Measurements from ENCODE around the gene MAN1A1. TPM values are rescaled to one million over a fixed set of nuclear protein-coding genes. Genes with fewer than 3 reads are reported as not detected.

The MAN1A1 gene
- total and polyA plus RNA-seq, 2 of the 8 experiments (the other 6 are each of a cell fraction or from before 2014, with no cell fraction given): 1.8 to 5.4 TPM

- Histone ChIP-seq H3K4ac (replicated peaks; ENCODE audit: insufficient read length, low read depth, low read length) (no peak overlapping the region), H3K56ac (replicated peaks; ENCODE audit: insufficient read length, low read depth, low read length) (no peak overlapping the region), H2BK15ac (ENCODE audit: low read length) (no peak overlapping the region), H4K91ac (replicated peaks; ENCODE audit: insufficient read length, low read length) (no peak overlapping the region), H2BK12ac (ENCODE audit: low read depth, low read length) (no peak overlapping the region), H4K8ac (ENCODE audit: extremely low read depth, insufficient read depth, low read length) (no peak overlapping the region), H3K79me1 (ENCODE audit: low read depth, low read length) (no peaks in the 10 kb centered on the region), H3K4me1 (replicated peaks in 1 of 4; ENCODE audit: control insufficient read depth in 3 of 4, insufficient read depth in 4 of 4, low read length in 3 of 4) (no peaks in the 10 kb centered on the region), H3K23me2 (ENCODE audit: low read depth, low read length) (no peaks in the 10 kb centered on the region), H3K4me3 (ENCODE audit: extremely low read depth in 1 of 4, insufficient read depth in 2 of 4, low read depth in 3 of 4, low read length in 4 of 4) (no peak overlapping the region), H3K4me2 (ENCODE audit: insufficient read depth in 1 of 2, low read depth in 2 of 2, low read length in 2 of 2) (no peak overlapping the region), H3K27ac (ENCODE audit: low read depth, low read length) (no peak overlapping the region), H4K5ac (ENCODE audit: insufficient read length, low read depth, low read length) (no peak overlapping the region), H2BK120ac (replicated peaks; ENCODE audit: low read depth, low read length) (no peak overlapping the region), H3K27me3 (replicated peaks in 1 of 4; ENCODE audit: control insufficient read depth in 3 of 4, extremely low read depth in 1 of 4, insufficient read depth in 3 of 4, low read length in 3 of 4) (no peaks in the 10 kb centered on the region), H3K79me2 (ENCODE audit: control insufficient read depth in 1 of 2, insufficient read depth in 2 of 2, low read length in 2 of 2) (no peaks in the 10 kb centered on the region), H3K23ac (ENCODE audit: insufficient read length) (no peak overlapping the region), H4K20me1 (replicated peaks in 1 of 2; ENCODE audit: control insufficient read depth in 1 of 2, insufficient read depth in 2 of 2, low read length in 2 of 2) (no peaks in the 10 kb centered on the region), H3K18ac (ENCODE audit: extremely low read depth, low read length) (no peak overlapping the region), H2AFZ (ENCODE audit: low read length) (no peak overlapping the region), H3K9me3 (ENCODE audit: insufficient read depth in 2 of 2, low read depth in 1 of 2, low read length in 1 of 2) (no peaks in the 10 kb centered on the region), H2AK5ac (ENCODE audit: low read depth, low read length) (no peak overlapping the region), H2BK20ac (ENCODE audit: low read length) (no peak overlapping the region), H3K36me3 (ENCODE audit: control insufficient read depth in 2 of 4, insufficient read depth in 4 of 4, low read length in 3 of 4) (no peaks in the 10 kb centered on the region), H3K9ac (replicated peaks in 1 of 4; ENCODE audit: extremely low read depth in 1 of 4, low read depth in 3 of 4, low read length in 3 of 4) (no peak overlapping the region), H3K14ac (ENCODE audit: insufficient read length) (no peak overlapping the region), H2BK5ac (ENCODE audit: low read depth, low read length) (no peak overlapping the region)
- ChIA-PET POLR2A (ENCODE audit: partially characterized antibody) (no interaction called here), CTCF (ENCODE audit: partially characterized antibody) (no interaction called here)
- FAIRE-seq (no peak), DNase-seq (ENCODE audit: low read depth in 1 of 2, low spot score in 2 of 2) (no peak)
- 85% methylated on average over 2 of the region's 2 CpGs; no CpG with 5 or more reads in 1 of the 2 experiments for WGBS, 2 experiments (ENCODE audit: extremely low coverage in 1 of 2, insufficient coverage in 1 of 2, insufficient read length in 1 of 2, insufficient replicate concordance in 2 of 2, low coverage in 1 of 2, low lambda C conversion rate in 2 of 2, missing lambda C conversion rate in 1 of 2)
- no peak for TF ChIP-seq TBP (IDR thresholded peaks at IDR 0.05; ENCODE audit: low read depth, low read length)
- no peak for TF ChIP-seq POLR2AphosphoS5 (IDR thresholded peaks at IDR 0.05; ENCODE audit: low read depth, low read length)
- no peak for TF ChIP-seq E2F6 (IDR thresholded peaks at IDR 0.05)
These were observed 154.4 kb downstream of the MAN1A1 start for GRCh38 chr6:119195204-119195603.
